Spinal cord (tissue), 10 donors: ENCODE measurements around the gene PPP2R2C. TPM values are rescaled to one million over a fixed set of nuclear protein-coding genes. Genes with fewer than 3 reads are reported as not detected.

Experiments used
- DNase-seq, 6 donors: peaks; one replicate each; pipeline versions ENCODE4 v3.0.0 to v3.0.0-alpha.2; 2013 to 2015; ENCODE audit warnings: low spot score in 6 of 6, low read depth in 4 of 6
- H3K27ac ChIP-seq: one replicate; pipeline ENCODE4 v1.5.1; 2013; ENCODE audit warnings: low read depth, low read length, control low read depth
- H3K27me3 ChIP-seq: one replicate; pipeline ENCODE4 v1.6.1; 2013; ENCODE audit warnings: low read length; ENCODE audit not compliant: control insufficient read depth, insufficient read depth
- H3K36me3 ChIP-seq: one replicate; pipeline ENCODE4 v1.6.1; 2013; ENCODE audit warnings: low read length; ENCODE audit not compliant: control insufficient read depth, insufficient read depth
- H3K4me1 ChIP-seq: one replicate; pipeline ENCODE4 v1.6.1; 2013; ENCODE audit warnings: low read length; ENCODE audit not compliant: control insufficient read depth, insufficient read depth
- H3K4me3 ChIP-seq: one replicate; pipeline ENCODE4 v1.5.1; 2013; ENCODE audit warnings: low read depth, low read length, control low read depth
- H3K9me3 ChIP-seq: one replicate; pipeline ENCODE4 v1.6.1; 2013; ENCODE audit warnings: low read length; ENCODE audit not compliant: control insufficient read depth, insufficient read depth
- WGBS: methylation state at CpG from one replicate; pipeline ENCODE4 v1.1.5; 2013; ENCODE audit warnings: missing lambda C conversion rate; ENCODE audit not compliant: insufficient coverage; 5-methylcytosine and 5-hydroxymethylcytosine counted together
- polyA plus RNA-seq, 2 donors: library from polyadenylated mRNA; unstranded; fragments of 120-200 nt; gene quantifications; one replicate each; pipeline ENCODE4 v1.2.1, GENCODE V29; 2013; ENCODE audit not compliant: insufficient read length in 2 of 2
- total RNA-seq, 2 donors: library from RNA; depleted of rRNA in 1 of 2; stranded (reverse); fragments of 120-200 nt in 1 of 2; fragments of >200 nt in 1 of 2; gene quantifications; one replicate each; pipeline versions ENCODE4 v1.2.3 to v1.2.4, GENCODE V29; 2013 to 2014
- donor health status: healthy.

Gene PPP2R2C
- total and polyA plus RNA-seq, 4 donors, result 17.2 to 114 (median 75.1) TPM

GRCh38 chr4:6495736-6496135 is 23.3 kb upstream of the PPP2R2C start:
- Histone ChIP-seq H3K9me3 (no peaks in the 10 kb centered on the region), H3K27ac (no peak overlapping the region), H3K4me1 (peaks cover 24% of the 10 kb centered on the region), H3K4me3 (no peak overlapping the region), H3K27me3 (no peaks in the 10 kb centered on the region), H3K36me3 (no peaks in the 10 kb centered on the region)
- DNase-seq, result no peak
- WGBS, result 96% methylated on average over 3 of the region's 5 CpGs

- Histone ChIP-seq H3K27ac (no peak overlapping the region), H3K4me1 (peaks cover 24% of the 10 kb centered on the region), H3K36me3 (no peaks in the 10 kb centered on the region), H3K9me3 (no peaks in the 10 kb centered on the region), H3K4me3 (no peak overlapping the region), H3K27me3 (no peaks in the 10 kb centered on the region)
- DNase-seq, result no peak
- 93% methylated on average over 7 of the region's 7 CpGs for WGBS
Measured at GRCh38 chr4:6495296-6495590, 22.8 kb upstream of the PPP2R2C start.

GRCh38 chr4:6494431-6495295 is 22.2 kb upstream of the PPP2R2C start:
- Histone ChIP-seq H3K27ac (no peak overlapping the region), H3K36me3 (no peaks in the 10 kb centered on the region), H3K27me3 (no peaks in the 10 kb centered on the region), H3K9me3 (no peaks in the 10 kb centered on the region), H3K4me3 (no peak overlapping the region), H3K4me1 (peaks cover 24% of the 10 kb centered on the region)
- no peak for DNase-seq
- 87% methylated on average over 18 of the region's 18 CpGs for WGBS

GRCh38 chr4:6493658-6494304 is 21.4 kb upstream of the PPP2R2C start:
- Histone ChIP-seq H3K27ac (no peak overlapping the region), H3K4me1 (peaks cover 24% of the 10 kb centered on the region), H3K4me3 (no peak overlapping the region), H3K9me3 (no peaks in the 10 kb centered on the region), H3K27me3 (no peaks in the 10 kb centered on the region), H3K36me3 (no peaks in the 10 kb centered on the region)
- WGBS, result 7% methylated on average over 18 of the region's 22 CpGs
- peak in 4 of 6 donors; percentile 52 to 96 (median 74) for DNase-seq

GRCh38 chr4:6492861-6493657 is 20.6 kb upstream of the PPP2R2C start:
- no peaks in the 10 kb centered on the region for H3K9me3 ChIP-seq
- no peaks in the 10 kb centered on the region for H3K27me3 ChIP-seq
- no peak overlapping the region for H3K4me3 ChIP-seq
- no peaks in the 10 kb centered on the region for H3K36me3 ChIP-seq
- no peak for DNase-seq
- peaks cover 24% of the 10 kb centered on the region for H3K4me1 ChIP-seq
- WGBS, result 56% methylated on average over 10 of the region's 13 CpGs
- H3K27ac ChIP-seq, result no peak overlapping the region

- Histone ChIP-seq H3K4me3 (no peak overlapping the region), H3K4me1 (peaks cover 24% of the 10 kb centered on the region), H3K27me3 (no peaks in the 10 kb centered on the region), H3K27ac (no peak overlapping the region), H3K36me3 (no peaks in the 10 kb centered on the region), H3K9me3 (peaks cover 4% of the 10 kb centered on the region)
- DNase-seq, result no peak
- 86% methylated on average over 4 of the region's 6 CpGs for WGBS
Measured at GRCh38 chr4:6492027-6492590, 19.7 kb upstream of the PPP2R2C start.

GRCh38 chr4:6491235-6491634 is 18.8 kb upstream of the PPP2R2C start:
- H3K4me1 ChIP-seq, result peaks cover 24% of the 10 kb centered on the region
- H3K4me3 ChIP-seq, result no peak overlapping the region
- no peak overlapping the region for H3K27ac ChIP-seq
- H3K9me3 ChIP-seq, result peaks cover 7% of the 10 kb centered on the region
- no peak for DNase-seq
- no peaks in the 10 kb centered on the region for H3K36me3 ChIP-seq
- H3K27me3 ChIP-seq, result no peaks in the 10 kb centered on the region

- H3K9me3 ChIP-seq, result peaks cover 11% of the 10 kb centered on the region
- H3K4me1 ChIP-seq, result peaks cover 24% of the 10 kb centered on the region
- 51% methylated on average over 4 of the region's 4 CpGs for WGBS
- H3K36me3 ChIP-seq, result no peaks in the 10 kb centered on the region
- H3K27me3 ChIP-seq, result no peaks in the 10 kb centered on the region
- H3K27ac ChIP-seq, result no peak overlapping the region
- DNase-seq, result peak in 1 of 6 donors; percentile 51
- no peak overlapping the region for H3K4me3 ChIP-seq
Measured at GRCh38 chr4:6489927-6490326, 17.5 kb upstream of the PPP2R2C start.

GRCh38 chr4:6487466-6487865 is 15.1 kb upstream of the PPP2R2C start:
- WGBS, result no CpG with 5 or more reads among the region's 2 CpGs
- no peak for DNase-seq
- no peaks in the 10 kb centered on the region for H3K36me3 ChIP-seq
- no peaks in the 10 kb centered on the region for H3K27me3 ChIP-seq
- H3K9me3 ChIP-seq, result peaks cover 11% of the 10 kb centered on the region
- H3K4me1 ChIP-seq, result no peaks in the 10 kb centered on the region
- H3K27ac ChIP-seq, result no peak overlapping the region
- no peak overlapping the region for H3K4me3 ChIP-seq
